Measurements from ENCODE around the gene ABI3BP. TPM values are rescaled to one million over a fixed set of nuclear protein-coding genes. Genes with fewer than 3 reads are reported as not detected.

The ABI3BP gene
- total RNA-seq, 1 experiment from 2014 or later, result 21.9 TPM

- DNase-seq (ENCODE audit: low read depth), result no peak
These were observed 260.8 kb downstream of the ABI3BP start for GRCh38 chr3:100732435-100732834.

DNA sequence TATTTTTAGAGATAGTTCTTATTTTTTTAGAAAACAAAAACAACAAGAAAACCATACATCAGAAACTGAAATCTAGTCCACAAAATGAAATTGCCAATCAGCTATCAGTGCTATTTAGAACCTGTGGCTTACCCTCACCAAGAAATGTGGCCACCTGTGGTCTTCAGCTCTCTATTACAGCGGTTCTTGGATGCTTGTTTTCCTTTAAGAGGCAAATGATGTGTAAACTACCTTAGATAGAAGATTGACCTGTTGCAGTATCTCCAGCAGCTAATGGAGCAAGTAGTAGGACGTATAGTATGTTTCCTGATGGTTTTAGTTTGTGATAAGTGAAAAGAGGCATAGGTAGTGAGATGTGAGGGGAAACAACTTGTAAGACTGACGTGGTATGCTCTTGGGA is 262.7 kb downstream of the ABI3BP start:
- no peak for DNase-seq (ENCODE audit: low read depth)

DNA sequence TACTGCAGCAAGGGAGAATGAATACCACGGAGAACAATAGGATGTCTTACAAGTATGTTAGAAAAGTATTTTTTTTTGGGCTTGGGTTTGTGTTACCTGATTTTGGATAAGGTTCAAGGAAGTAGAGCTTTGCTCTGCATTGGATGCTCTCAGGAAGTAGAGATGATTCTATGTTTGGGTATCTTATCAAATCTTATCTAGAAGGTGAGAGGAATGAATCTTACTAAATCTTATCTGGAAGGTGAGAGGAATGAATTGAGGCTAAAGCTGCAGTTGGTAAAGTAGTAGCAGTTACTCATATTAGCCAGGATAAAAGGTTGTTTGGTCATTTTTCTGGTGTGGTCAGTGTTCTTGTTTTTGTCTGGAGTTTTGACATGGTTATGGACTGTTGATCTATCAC is 266.5 kb downstream of the ABI3BP start:
- no peak for DNase-seq (ENCODE audit: low read depth)

DNA sequence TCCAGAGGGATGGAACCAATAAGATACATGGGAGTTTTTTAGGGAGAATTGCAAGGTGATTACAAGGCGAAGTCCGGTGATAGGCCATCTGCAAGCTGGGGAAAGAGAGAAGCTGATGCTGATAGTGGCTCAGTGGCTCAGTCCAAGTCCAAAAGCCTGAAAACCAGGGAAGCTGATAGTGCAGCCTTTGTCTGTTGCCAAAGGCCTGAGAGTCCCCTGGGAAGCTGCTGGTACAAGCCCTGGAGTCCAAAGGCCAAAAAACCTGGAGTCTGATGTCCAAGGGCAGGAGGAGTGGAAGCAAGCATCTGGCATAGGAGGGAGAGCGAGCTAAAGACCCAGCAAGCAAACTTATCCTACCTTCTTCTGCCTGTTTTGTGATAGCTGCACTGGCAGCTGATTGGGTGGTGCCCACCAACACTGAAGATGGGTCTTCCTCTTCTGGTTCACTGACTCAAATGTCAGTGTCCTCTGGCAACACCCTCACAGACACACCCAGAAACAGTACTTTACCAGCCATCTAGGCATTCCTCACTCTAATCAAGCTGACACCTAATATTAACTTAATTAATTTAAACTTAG is 267.2 kb downstream of the ABI3BP start:
- DNase-seq (ENCODE audit: low read depth), result no peak

DNA sequence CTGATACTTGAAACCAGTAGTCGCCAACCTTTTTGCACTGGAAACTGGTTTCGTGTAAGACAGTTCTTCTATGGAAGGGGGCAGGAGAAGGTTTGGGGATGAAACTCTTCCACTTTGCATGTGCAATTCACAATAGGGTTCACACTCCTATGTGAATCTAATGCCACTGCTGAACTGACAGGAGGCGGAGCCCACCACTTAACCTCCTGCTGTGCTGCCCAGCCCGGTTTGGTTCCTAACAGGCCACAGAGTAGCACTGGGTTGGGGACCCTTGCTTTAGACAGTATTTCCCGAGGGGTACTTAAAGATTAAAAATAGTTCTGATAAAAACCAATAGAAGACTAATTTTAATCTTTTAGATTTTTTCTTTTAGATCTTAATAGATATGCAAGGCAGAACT is 272.8 kb downstream of the ABI3BP start:
- no peak for DNase-seq (ENCODE audit: low read depth)

- DNase-seq (ENCODE audit: low read depth), result no peak
These were observed 274.1 kb downstream of the ABI3BP start for GRCh38 chr3:100719136-100719535.

DNA sequence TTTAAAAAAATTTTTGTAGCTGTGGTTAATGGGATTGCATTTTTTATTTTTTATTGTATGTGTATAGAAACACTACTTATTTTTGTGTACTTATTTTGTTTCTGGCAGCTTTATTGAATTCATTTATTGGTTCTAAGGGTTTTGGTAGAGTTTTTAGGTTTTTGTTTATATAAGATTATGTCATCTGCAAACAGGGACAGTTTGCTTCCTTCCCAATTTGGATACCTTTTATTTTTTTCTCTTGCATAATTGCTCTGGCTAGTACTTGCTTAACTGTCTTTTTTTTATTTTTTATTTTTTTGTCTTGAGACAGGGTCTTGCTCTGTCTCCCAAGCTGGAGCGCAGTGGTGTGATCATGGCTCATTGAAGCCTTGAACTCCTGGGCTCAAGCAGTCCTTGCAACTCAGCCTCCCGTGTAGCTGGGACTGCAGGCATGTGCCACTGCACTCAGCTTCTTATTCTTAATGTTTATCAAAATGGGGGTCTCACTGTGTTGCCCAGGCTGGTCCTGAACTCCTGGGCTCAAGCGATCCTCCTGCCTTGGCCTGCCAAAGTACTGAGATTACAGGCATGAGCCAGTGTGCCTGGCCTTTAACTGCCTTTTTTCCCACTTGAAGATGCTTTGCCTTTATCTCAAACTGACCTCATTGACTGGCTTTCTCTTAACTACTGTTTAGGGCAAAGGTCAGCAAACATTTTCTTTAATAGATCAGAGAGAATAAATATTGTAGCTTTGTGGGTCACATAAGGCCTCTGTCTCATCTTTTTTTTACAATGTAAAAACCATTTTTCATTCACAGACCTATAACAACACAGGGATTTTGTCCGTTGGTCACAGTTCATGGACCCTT is 275.4 kb downstream of the ABI3BP start:
- no peak for DNase-seq (ENCODE audit: low read depth)

- no peak for DNase-seq (ENCODE audit: low read depth)
These were observed 276.2 kb downstream of the ABI3BP start for GRCh38 chr3:100717063-100717462.

GRCh38 chr3:100715176-100715575 is 278.0 kb downstream of the ABI3BP start:
- DNase-seq (ENCODE audit: low read depth), result no peak

GRCh38 chr3:100710261-100710968 is 282.8 kb downstream of the ABI3BP start:
- DNase-seq (ENCODE audit: low read depth), result peak; percentile 72

DNA sequence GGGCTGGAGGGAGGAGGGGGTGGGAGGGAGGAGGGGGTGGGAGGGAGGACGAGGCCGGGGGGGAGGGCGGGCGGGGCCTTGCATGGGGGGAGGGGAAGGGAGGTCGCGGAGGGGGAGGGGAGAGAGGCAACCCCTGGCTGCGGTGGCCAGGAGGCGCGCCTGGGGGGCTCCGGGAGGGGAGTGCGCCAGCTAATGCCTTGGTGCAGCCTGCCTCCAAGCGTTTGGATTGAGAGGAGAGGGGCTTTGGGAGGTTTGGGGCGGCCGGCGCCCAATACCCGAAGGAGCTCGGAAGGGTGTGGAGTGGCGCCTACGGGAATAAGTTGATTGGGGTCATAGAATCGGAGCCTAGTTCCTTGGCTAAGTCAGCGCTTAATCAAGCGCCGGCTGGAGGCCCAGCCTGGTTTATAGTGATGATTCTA is 283.4 kb downstream of the ABI3BP start:
- peak; percentile 47 for DNase-seq (ENCODE audit: low read depth)

DNA sequence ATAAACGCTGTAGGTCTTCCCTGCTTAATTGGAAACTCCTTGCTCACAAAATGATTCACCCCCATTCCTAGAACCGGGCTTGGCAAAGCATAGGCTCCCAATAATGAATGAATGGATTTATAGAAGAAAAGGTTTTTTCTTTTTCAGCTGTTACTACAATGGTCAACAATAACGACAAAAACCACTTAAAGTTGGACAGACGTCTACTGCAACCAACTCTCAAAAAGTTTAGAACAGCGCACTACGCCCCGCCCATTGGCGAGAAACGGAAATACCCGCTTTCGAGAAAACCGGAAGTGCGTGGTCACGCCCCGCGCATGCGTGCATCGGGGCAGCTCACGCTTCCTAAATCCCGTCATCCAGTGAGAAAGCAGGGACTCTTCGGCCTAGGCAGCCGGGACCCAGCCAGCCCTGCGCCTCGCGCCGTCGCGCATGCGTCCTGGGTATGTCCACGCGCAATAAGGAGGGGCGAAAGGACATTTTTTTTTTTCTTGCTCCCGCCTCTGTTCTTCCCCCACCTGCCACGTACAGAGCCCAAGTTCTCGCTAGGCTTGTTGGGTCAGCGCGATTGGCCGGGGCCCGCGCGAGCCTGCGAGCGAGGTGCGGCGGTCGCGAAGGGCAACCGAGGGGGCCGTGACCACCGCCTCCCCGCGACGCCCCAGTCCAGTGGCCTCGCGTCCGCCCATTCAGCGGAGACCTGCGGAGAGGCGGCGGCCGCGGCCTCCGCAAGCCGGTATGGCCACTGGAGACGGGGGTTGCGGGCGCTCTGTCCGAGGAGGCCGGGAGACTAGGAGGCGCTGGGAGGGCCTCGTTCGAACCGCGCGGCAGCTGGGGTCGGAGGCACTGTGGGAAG is 284.0 kb downstream of the ABI3BP start, which contains the start of gene TFG:
Gene TFG, plus strand, starts transcription at position 506 of the 853 bp plus-strand sequence. CDS start 4,192 bp downstream, outside the sequence.
- DNase-seq (ENCODE audit: low read depth), result peak; percentile 100

GRCh38 chr3:100708644-100708988 is 284.6 kb downstream of the ABI3BP start:
- no peak for DNase-seq (ENCODE audit: low read depth)

DNA sequence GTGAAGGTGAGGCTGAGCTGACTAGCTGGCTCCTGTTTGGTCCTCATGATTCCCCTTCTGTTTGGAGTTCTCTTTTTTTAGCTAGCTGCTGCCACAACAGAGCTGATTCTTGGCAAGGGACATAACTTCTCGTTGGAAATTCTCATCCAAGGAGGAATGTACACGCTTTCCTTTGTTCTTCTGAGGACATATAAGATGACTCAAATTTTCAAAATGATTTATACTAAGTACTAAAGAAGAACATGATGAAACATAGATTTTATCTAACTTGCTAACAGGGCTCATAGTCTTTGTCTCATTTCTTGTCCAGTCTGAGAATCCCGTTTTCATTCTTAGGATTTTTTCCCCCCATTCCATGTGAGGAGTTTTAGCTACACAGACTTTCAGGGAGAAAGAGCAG is 286.9 kb downstream of the ABI3BP start:
- DNase-seq (ENCODE audit: low read depth), result peak; percentile 20

GRCh38 chr3:100703865-100704264 is 289.4 kb downstream of the ABI3BP start:
- DNase-seq (ENCODE audit: low read depth), result no peak

GRCh38 chr3:100702980-100703345 is 290.3 kb downstream of the ABI3BP start:
- DNase-seq (ENCODE audit: low read depth), result no peak

DNA sequence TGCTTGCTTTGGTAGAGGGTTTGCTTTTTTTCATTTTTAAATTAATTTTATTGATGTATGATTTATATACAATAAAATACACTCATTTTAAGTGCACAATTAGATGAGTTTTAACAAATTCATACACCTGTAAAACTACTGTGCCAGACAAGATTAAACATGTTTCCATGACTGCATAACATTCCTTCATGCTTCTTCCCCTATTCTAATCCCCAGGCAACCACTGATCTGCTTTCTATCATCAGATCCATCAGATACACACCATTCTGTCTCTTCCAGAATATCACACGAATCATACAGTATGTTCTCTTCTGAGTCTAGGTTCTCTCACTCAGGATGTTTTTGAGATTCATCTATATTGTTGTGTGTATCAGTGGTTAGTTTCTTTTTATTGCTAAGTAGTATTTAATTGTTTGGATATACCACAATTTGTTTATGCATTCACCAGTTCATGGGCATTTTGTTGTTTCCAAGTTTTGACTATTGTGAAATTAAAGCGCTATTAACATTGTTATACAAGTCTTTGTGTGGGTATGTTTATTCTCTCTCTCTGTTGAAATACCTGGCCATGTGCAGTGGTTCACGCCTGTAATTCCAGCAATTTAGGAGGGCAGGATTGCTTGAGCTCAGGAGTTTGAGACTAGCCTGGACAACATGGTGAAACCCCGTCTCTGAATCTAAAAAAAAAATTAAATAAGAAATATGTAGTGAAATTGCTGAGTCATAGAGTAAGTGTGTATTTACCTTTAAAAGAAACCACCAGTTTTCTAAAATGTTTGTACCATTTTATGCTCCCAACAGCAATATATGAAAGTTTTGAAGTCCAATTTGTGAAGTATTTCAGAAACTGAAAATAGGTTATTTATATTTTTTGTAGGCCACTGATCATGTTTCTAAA is 290.9 kb downstream of the ABI3BP start:
- DNase-seq (ENCODE audit: low read depth), result no peak

DNA sequence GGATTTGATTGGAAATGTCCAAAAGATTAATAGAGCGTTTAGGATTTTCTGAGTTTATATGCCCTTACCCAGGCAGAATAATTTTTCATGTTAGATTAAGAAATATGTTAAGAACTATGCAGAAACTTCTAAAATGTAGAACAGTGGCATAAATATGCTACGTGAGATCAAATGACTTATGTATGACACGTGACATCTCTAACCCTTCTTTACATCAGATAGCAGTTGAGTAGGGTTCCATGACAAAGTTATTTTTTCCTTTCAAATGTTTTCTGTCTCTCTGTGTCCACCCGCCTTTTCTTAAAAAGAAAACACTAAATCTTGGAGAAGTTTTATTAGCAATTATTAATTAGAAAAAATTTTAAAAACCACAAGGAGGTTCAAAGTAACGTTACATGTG is 292.5 kb downstream of the ABI3BP start:
- DNase-seq (ENCODE audit: low read depth), result no peak
